Fibroblast of pulmonary artery (primary cell): ENCODE data around the gene MAEL.
"Not testable (repeated sequence)": the region's sequence is repeated elsewhere in the genome, so short reads cannot be mapped to it uniquely, and the experiment has no call there.

ENCODE experiments used
- DNase-seq: peaks from one replicate; pipeline ENCODE4 v3.0.0-alpha.2; 2010; ENCODE audit warnings: low read depth
- H3K4me3 ChIP-seq: replicated peaks from 2 replicates; pipeline ENCODE4 v1.5.1; 2011; ENCODE audit warnings: low read depth, mild to moderate bottlenecking, control low read depth, low read length, moderate library complexity
- TF ChIP-seq, protein P1 (sequence below): IDR thresholded peaks from 2 replicates; pipeline ENCODE4 v1.5.1; 2011; ENCODE audit warnings: mild to moderate bottlenecking, control low read depth, low read length, inconsistent platforms; ENCODE audit errors: missing control alignments

MAEL gene

DNA sequence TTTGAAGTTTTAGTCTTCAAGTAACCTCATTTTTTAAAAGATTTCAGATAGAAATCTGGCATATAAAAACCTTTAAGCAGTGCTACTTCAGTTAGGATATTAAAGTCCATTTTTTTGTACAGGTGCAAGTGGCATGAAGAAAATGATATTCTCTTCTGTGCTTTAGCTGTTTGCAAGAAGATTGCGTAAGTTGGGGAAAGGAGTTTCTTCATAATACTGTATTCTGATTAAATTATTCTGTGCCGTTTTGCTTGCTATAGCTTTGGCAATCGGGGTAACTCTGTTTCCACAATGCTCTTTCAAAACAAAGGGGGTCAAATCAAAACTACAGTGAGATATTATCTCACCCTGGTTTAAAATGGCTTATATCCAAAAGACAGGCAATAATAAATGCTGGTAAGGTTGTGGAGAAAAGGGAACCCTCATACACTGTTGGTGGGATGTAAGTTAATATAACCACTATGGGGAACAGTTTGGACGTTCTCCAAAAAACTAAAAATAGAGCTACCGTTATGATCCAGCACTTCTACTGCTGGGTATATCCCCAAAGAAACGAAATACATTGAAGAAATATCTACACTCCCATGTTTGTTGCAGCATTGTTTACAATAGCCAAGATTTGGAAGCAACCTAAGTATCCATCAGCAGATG is 27.1 kb downstream of the MAEL start:
- TF ChIP-seq, protein P1, sequence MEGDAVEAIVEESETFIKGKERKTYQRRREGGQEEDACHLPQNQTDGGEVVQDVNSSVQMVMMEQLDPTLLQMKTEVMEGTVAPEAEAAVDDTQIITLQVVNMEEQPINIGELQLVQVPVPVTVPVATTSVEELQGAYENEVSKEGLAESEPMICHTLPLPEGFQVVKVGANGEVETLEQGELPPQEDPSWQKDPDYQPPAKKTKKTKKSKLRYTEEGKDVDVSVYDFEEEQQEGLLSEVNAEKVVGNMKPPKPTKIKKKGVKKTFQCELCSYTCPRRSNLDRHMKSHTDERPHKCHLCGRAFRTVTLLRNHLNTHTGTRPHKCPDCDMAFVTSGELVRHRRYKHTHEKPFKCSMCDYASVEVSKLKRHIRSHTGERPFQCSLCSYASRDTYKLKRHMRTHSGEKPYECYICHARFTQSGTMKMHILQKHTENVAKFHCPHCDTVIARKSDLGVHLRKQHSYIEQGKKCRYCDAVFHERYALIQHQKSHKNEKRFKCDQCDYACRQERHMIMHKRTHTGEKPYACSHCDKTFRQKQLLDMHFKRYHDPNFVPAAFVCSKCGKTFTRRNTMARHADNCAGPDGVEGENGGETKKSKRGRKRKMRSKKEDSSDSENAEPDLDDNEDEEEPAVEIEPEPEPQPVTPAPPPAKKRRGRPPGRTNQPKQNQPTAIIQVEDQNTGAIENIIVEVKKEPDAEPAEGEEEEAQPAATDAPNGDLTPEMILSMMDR = no peak
- no peak for DNase-seq
- no peak overlapping the region for H3K4me3 ChIP-seq

DNA sequence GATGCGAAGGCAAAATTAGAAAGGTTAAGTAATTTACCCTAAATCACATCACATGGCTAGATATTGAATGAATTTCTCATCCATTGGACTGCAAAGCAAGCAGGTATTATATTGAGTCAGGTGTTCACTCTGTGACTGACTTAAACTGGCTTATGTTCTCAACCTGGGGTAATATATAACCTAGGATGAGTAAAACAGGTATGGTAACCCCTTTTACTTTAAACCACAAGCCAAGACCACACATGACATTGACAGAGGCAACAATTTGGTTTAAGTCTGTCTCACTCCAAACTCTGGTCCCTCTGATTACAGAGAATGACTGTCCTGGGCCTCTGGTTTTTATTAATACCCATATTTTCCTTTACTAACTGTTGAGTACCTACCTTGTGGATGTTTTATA is 33.3 kb downstream of the MAEL start:
- TF ChIP-seq, protein P1 = no peak
- H3K4me3 ChIP-seq = no peak overlapping the region
- DNase-seq = no peak

DNA sequence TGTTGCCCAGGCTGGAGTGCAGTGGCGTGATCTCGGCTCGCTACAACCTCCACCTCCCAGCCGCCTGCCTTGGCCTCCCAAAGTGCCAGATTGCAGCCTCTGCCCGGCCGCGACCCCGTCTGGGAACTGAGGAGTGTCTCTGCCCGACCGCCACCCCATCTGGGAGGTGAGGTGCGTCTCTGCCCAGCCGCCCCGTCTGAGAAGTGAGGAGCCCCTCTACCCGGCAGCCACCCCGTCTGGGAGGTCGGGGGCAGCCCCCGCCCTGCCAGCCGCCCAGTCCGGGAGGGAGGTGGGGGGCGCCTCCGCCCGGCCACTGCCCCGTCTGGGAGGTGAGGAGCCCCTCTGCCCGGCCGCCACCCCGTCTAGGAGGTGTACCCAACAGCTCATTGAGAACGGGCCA is 40.5 kb downstream of the MAEL start:
- not testable (repeated sequence) for DNase-seq, H3K4me3 ChIP-seq

DNA sequence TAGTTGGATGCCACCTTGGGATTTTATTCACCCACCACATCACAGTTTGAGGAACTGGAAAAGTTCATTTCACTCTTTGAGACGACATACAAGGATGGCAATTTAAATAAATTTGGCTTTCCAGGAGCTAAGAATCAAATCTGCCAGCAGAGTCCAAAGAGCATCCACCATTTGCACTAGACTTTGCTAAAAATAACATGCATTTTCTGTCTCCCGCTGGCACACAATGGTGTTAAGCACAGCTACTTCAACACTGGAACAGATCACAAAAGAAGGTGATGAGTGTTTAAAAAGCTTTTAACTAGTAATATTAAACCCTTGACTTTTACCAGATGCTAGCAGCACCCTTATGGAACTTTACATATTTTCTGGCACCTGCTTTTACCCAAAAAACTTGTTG is 44.6 kb downstream of the MAEL start:
- TF ChIP-seq, protein P1 = no peak
- no peak overlapping the region for H3K4me3 ChIP-seq
- no peak for DNase-seq

DNA sequence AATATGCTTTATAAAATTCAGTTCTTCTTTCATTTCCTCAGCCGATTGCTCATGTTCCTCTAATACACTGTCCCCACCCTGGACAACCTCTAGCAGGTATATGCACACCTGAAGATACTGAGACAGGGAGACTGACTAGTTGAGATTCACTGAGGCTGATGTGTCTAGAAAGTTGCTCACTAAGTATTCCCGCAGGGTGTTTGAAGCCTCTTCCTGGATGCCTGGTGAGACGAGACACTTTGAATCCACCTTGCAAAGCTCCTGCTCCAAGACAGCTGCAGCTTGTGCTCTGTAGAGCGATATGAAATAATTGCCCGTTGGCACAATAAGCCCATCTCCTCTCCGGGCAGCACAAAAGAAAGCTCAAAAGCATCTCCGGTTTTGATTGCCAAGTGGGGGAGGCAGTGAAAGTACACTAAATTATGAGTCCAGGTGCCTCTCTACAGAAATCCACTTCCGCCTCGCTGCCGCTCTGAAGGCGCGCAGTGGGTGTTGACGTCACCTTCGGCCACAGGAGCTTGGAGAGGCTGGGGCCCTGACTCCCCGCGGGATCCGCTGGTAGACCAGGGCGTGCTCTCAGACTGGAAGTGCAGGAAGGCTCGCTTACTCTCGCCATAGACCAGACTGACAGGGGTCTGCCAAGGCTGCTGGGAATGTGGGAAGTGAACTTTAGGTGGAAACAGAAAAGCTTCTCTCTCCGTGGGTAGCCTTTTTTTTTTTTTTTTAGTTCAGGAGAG is 54.8 kb downstream of the MAEL start:
- TF ChIP-seq, protein P1 = no peak
- H3K4me3 ChIP-seq = no peak overlapping the region
- peak; percentile 18 for DNase-seq

DNA sequence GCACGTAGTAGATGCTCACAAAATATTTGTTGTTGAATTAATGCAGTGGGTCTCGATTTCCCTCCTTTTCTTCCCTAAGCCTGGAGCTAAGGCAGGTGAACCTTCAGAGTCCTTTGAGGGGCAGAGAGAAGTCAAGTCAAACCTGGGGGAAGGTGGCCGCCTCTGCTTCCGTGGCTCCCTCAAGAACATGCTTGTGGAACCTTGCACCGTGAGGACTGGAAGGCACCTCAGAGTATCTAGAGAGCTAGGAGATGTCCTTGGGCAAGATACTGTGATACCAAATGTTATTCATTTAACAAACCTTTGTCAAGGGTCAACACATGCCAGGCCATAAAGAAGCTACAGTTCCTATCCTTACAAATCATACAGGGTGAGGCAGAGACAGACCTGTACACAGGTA is 62.8 kb downstream of the MAEL start:
- TF ChIP-seq, protein P1 = no peak

DNA sequence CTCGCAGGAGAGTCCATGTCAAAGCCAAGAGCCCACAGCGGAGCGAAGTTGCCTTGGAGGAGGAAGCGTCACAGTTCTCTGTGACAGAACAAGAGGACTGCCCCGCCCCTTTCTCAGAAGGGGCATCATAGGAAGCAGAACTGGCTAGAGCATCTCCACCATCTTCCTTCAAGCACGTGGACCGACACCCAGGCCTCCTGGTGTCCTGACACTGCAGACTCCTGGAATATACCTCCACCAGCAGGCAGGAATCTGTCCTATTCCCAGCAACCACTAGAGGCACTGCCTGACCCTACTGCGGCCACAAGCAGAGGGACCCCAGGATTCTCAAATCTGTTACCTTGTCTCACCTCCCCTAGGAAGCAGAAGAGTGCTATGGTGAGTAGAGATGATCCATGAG is 63.3 kb downstream of the MAEL start:
- peak; percentile 4 for DNase-seq
- H3K4me3 ChIP-seq = no peak overlapping the region
- TF ChIP-seq, protein P1 = peak; percentile 53

More for the DNA sequence above, 62.8 kb downstream of the MAEL start:
- DNase-seq = no peak
- H3K4me3 ChIP-seq = no peak overlapping the region
